GM12864 (cell line): ENCODE results near the gene KRTAP1-5.
"Not testable (repeated sequence)": the region's sequence is repeated elsewhere in the genome, so short reads cannot be mapped to it uniquely, and the experiment has no call there.

Experiments
- DNase-seq: peaks from one replicate; pipeline ENCODE4 v3.0.0-alpha.2; 2011; ENCODE audit warnings: low read depth
- H3K4me3 ChIP-seq: 2 replicates; pipeline ENCODE4 v1.5.1; 2011; ENCODE audit warnings: mild to moderate bottlenecking, low read depth, low read length, control low read depth
- CTCF ChIP-seq: IDR thresholded peaks from 2 replicates; pipeline ENCODE4 v1.5.1; 2011; ENCODE audit warnings: low read depth, mild to moderate bottlenecking, moderate library complexity, low read length, control low read depth, inconsistent platforms; ENCODE audit errors: missing control alignments

The KRTAP1-5 gene

GRCh38 chr17:41042953-41043352 is 15.9 kb upstream of the KRTAP1-5 start:
- TF ChIP-seq CTCF: no peak

DNA sequence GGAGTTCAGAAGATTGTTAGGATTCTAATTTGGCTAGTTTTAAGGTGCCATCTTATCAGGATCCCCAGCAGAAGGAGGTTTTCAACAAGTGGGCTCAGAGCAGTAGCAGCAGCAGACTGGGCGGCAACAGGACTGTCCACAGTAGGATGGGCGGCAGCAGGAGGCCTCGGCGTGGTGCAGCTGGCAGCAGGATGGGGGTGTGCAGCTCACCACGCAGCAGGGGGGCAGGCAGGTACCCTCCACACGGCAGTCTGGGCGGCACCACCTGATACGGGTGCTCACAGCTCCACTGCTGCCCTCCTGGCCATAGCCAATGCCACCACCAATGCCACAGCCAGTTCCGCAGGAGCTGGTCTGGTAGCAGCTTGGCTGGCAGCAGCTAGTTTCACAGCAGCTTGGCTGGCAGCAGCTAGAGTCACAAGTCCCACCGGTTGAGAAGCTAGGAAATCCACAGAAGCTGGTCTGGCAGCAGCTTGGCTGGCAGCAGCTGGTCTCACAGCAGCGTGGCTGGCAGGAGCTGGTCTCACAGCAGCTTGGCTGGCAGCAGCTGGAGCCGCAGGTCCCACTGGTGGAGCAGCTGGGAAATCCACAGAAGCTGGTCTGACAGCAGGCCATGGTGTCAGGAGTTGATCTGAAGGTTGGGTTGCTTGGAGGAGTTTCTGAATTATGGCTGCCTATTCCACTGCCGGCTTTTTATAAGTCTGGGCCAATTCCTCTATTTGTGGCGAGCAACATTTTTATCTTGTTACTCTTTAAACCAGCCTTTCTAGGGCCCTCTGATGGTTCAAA is 14.0 kb upstream of the KRTAP1-5 start, which contains the start of gene KRTAP1-1:
Gene KRTAP1-1, minus strand, starts transcription at position 668 of the 789 bp plus-strand sequence. Its CDS starts 53 bp downstream, at position 615.
- not testable (repeated sequence) for DNase-seq, H3K4me3 ChIP-seq

More at GRCh38 chr17:41042953-41043352, 15.9 kb upstream of the KRTAP1-5 start:
- no peak for DNase-seq
- H3K4me3 ChIP-seq: no peak overlapping the region

- no peak overlapping the region for H3K4me3 ChIP-seq
- no peak for TF ChIP-seq CTCF
- DNase-seq: no peak
Measured at GRCh38 chr17:41037853-41038350, 10.9 kb upstream of the KRTAP1-5 start.

DNA sequence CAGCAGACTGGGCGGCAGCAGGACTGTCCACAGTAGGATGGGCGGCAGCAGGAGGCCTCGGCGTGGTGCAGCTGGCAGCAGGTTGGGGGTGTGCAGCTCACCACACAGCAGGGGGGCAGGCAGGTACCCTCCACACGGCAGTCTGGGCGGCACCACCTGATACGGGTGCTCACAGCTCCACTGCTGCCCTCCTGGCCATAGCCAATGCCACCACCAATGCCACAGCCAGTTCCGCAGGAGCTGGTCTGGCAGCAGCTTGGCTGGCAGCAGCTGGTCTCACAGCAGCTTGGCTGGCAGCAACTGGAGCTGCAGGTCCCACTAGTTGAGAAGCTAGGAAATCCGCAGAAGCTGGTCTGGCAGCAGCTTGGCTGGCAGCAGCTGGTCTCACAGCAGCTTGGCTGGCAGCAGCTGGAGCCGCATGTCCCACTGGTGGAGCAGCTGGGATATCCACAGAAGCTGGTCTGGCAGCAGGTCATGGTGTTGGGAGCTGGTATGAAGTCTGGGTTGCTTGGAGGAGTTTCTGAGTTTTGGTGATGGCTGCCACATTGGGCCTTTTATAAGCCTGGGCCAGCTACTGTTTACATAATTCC is 7.4 kb upstream of the KRTAP1-5 start, which contains the start of gene KRTAP1-3:
Gene KRTAP1-3, minus strand, starts transcription at position 529 of the 590 bp plus-strand sequence. Its CDS starts 53 bp downstream, at position 476.
- DNase-seq, H3K4me3 ChIP-seq: not testable (repeated sequence)

- no peak for TF ChIP-seq CTCF
- DNase-seq: no peak
- H3K4me3 ChIP-seq: no peak within 1 kb of the TSS
Measured at GRCh38 chr17:41029633-41030245, 2.7 kb upstream of the KRTAP1-5 start, which contains the start of gene KRTAP1-4. TSS of gene KRTAP1-4 (minus strand) at chr17:41030195. CDS start at chr17:41030078, 117 bp downstream.

DNA sequence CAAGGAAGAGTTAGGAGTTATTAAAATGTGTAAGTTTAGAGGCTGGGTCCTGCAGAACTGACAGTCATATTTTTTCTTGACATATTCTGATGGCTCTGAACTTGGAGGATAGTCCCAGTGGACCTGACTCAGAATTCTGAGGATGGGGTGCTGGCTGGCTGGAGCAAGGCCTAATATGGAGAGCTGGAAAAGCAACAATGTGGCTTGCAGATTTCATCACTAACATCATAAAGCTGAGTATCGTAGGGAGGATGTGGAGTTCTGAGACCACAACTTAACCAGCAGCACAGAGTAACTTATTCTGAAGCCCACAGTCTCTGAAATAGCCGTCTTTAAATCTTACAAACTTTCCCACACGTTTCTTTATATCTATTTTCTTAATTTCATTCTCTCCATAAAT is 2.3 kb downstream of the KRTAP1-5 start:
- H3K4me3 ChIP-seq: no peak overlapping the region
- no peak for TF ChIP-seq CTCF
- no peak for DNase-seq

- no peak overlapping the region for H3K4me3 ChIP-seq
- no peak for DNase-seq
- TF ChIP-seq CTCF: no peak
Measured at GRCh38 chr17:41020336-41020735, 6.7 kb downstream of the KRTAP1-5 start.
